CD8-positive, alpha-beta memory T cell (primary cell): ENCODE results near the gene COL1A1. TPM values are rescaled to one million over a fixed set of nuclear protein-coding genes. Genes with fewer than 3 reads are reported as not detected.

Experiments used
- CTCF ChIA-PET: fragments of 350-600 bp; sonication (Branson Sonifier 250); formaldehyde crosslinking; loops from one replicate; lab custom pipeline; 2021; ENCODE audit warnings: antibody characterized with exemption; lab: Charles Lee
- POLR2A ChIA-PET: fragments of 350-600 bp; sonication (Branson Sonifier 250); formaldehyde crosslinking; loops from one replicate; lab custom pipeline; 2021; ENCODE audit warnings: antibody characterized with exemption; lab: Charles Lee
- DNase-seq, 5 donors: peaks; one replicate each; pipeline versions ENCODE4 v3.0.0 to v3.0.0-alpha.2; 2020 to 2022; ENCODE audit warnings: mixed read lengths in 1 of 5
- H3K27ac ChIP-seq: one replicate; pipeline ENCODE4 v1.7.0; 2013; ENCODE audit warnings: low read depth, mild to moderate bottlenecking, low read length, moderate library complexity
- H3K27me3 ChIP-seq: 2 replicates; pipeline ENCODE4 v1.7.0; 2013; ENCODE audit warnings: low read length, mild to moderate bottlenecking; ENCODE audit not compliant: insufficient read depth, poor library complexity, severe bottlenecking
- H3K36me3 ChIP-seq: 2 replicates; pipeline ENCODE4 v1.7.0; 2013; ENCODE audit warnings: mild to moderate bottlenecking, low read length, moderate library complexity; ENCODE audit not compliant: insufficient read depth
- H3K4me1 ChIP-seq: 2 replicates; pipeline ENCODE4 v1.7.0; 2013; ENCODE audit warnings: mild to moderate bottlenecking, low read length, moderate library complexity; ENCODE audit not compliant: insufficient read depth
- H3K4me3 ChIP-seq: 2 replicates; pipeline ENCODE4 v1.7.0; 2013; ENCODE audit warnings: mild to moderate bottlenecking, low read length
- H3K9me3 ChIP-seq: 2 replicates; pipeline ENCODE4 v1.7.0; 2013; ENCODE audit warnings: mild to moderate bottlenecking, low read length
- H3K27ac Mint-ChIP-seq, 8 donors: one replicate each; pipeline ENCODE4 v1.8.0; 2020 to 2021; ENCODE audit warnings: mixed read lengths in 8 of 8, mild to moderate bottlenecking in 6 of 8, inconsistent platforms in 3 of 8, moderate library complexity in 3 of 8
- H3K27me3 Mint-ChIP-seq, 2 donors: one replicate each; pipeline ENCODE4 v1.8.0; 2020 to 2021; ENCODE audit warnings: mixed read lengths in 2 of 2, mild to moderate bottlenecking in 1 of 2, moderate library complexity in 1 of 2
- H3K36me3 Mint-ChIP-seq, 3 donors: one replicate each; pipeline ENCODE4 v1.8.0; 2020 to 2021; ENCODE audit warnings: mixed read lengths in 3 of 3, inconsistent platforms in 1 of 3, mild to moderate bottlenecking in 1 of 3
- H3K4me1 Mint-ChIP-seq, 3 donors: one replicate each; pipeline ENCODE4 v1.8.0; 2020 to 2021; ENCODE audit warnings: mixed read lengths in 3 of 3, inconsistent platforms in 1 of 3, mild to moderate bottlenecking in 1 of 3
- H3K4me3 Mint-ChIP-seq, 7 donors: one replicate each; pipeline ENCODE4 v1.8.0; 2020 to 2021; ENCODE audit warnings: mixed read lengths in 7 of 7, mild to moderate bottlenecking in 6 of 7, moderate library complexity in 4 of 7, inconsistent platforms in 2 of 7
- H3K9me3 Mint-ChIP-seq, 5 donors: one replicate each; pipeline ENCODE4 v1.8.0; 2020 to 2022; ENCODE audit warnings: mixed read lengths in 5 of 5, mild to moderate bottlenecking in 3 of 5, moderate library complexity in 2 of 5, inconsistent platforms in 1 of 5
- polyA plus RNA-seq: library from polyadenylated mRNA; unstranded; fragments of 300-500 nt; fragmentation: Illumina TruSeq; gene quantifications from one replicate; pipeline ENCODE4 v1.2.3, GENCODE V29; 2021
- total RNA-seq, 2 experiments: library from RNA; stranded (reverse); gene quantifications; one replicate each; pipeline ENCODE4 v1.2.3, GENCODE V29; 2021

The COL1A1 gene
- total and polyA plus RNA-seq, 3 experiments from 2014 or later, result 0.39 to 0.42 TPM; not detected in 1

- peaks cover 65% of the 10 kb centered on the region for H3K4me1 ChIP-seq
- H3K27ac Mint-ChIP-seq, result peak overlapping the region; percentile 50 to 95 (median 76)
Observed at GRCh38 chr17:50149417-50150353, 51.7 kb downstream of the COL1A1 start.

GRCh38 chr17:50149091-50149416 is 52.4 kb downstream of the COL1A1 start:
- CTCF ChIA-PET, result interaction anchor here (1.2 to 6.1 kb wide), 6 partner anchors 8 to 62 kb away, joined by 5 to 56 read pairs (median 17); no protein-coding TSS in a partner anchor
- Mint-ChIP-seq H3K27ac (peak overlapping the region; percentile 72 to 95 (median 80)), H3K4me1 (peaks cover 34 to 64% (median 51%) of the 10 kb centered on the region in 3 donors), H3K27me3 (peaks cover 0 to 3% of the 10 kb centered on the region in 2 donors), H3K9me3 (no peaks in the 10 kb centered on the region), H3K4me3 (peak overlapping the region; percentile 90 to 100 (median 96)), H3K36me3 (peaks cover 0 to 31% (median 7%) of the 10 kb centered on the region in 3 donors)
- no peak for DNase-seq
- H3K27ac ChIP-seq, result peak overlapping the region; percentile 79
- no peaks in the 10 kb centered on the region for H3K9me3 ChIP-seq
- no peaks in the 10 kb centered on the region for H3K27me3 ChIP-seq
- POLR2A ChIA-PET, result interaction anchor here (1.1 to 2.0 kb wide), 3 partner anchors 8 to 13 kb away, joined by 3 to 8 read pairs (median 5); no protein-coding TSS in a partner anchor
- peaks cover 11% of the 10 kb centered on the region for H3K36me3 ChIP-seq
- peak overlapping the region; percentile 64 for H3K4me3 ChIP-seq
- H3K4me1 ChIP-seq, result peaks cover 64% of the 10 kb centered on the region

More at GRCh38 chr17:50149417-50150353, 51.7 kb downstream of the COL1A1 start:
- H3K36me3 ChIP-seq, result peaks cover 5% of the 10 kb centered on the region
- peaks cover 0 to 25% (median under 1%) of the 10 kb centered on the region in 3 donors for H3K36me3 Mint-ChIP-seq
- H3K27me3 ChIP-seq, result no peaks in the 10 kb centered on the region
- peaks cover 31 to 57% (median 44%) of the 10 kb centered on the region in 3 donors for H3K4me1 Mint-ChIP-seq
- H3K9me3 Mint-ChIP-seq, result no peaks in the 10 kb centered on the region
- CTCF ChIA-PET, result interaction anchor here (0.7 to 6.1 kb wide), 7 partner anchors 9 to 62 kb away, joined by 3 to 56 read pairs (median 5); no protein-coding TSS in a partner anchor
- peak overlapping the region; percentile 90 to 100 (median 96) for H3K4me3 Mint-ChIP-seq
- H3K27ac ChIP-seq, result peak overlapping the region; percentile 79
- peak; percentile 48 to 73 (median 57) for DNase-seq
- no peaks in the 10 kb centered on the region for H3K9me3 ChIP-seq
- peak overlapping the region; percentile 70 for H3K4me3 ChIP-seq
- H3K27me3 Mint-ChIP-seq, result peaks cover 0 to 3% of the 10 kb centered on the region in 2 donors
- POLR2A ChIA-PET, result interaction anchor here (0.7 to 2.0 kb wide), 4 partner anchors 9 to 20 kb away, joined by 4 to 8 read pairs (median 4); no protein-coding TSS in a partner anchor

GRCh38 chr17:50148226-50149090 is 53.0 kb downstream of the COL1A1 start:
- DNase-seq, result peak; percentile 54 to 78 (median 64)
- POLR2A ChIA-PET, result interaction anchor here (1.1 to 1.9 kb wide), 3 partner anchors 8 to 13 kb away, joined by 3 to 8 read pairs (median 5); no protein-coding TSS in a partner anchor
- Histone ChIP-seq H3K4me1 (peaks cover 68% of the 10 kb centered on the region), H3K27me3 (no peaks in the 10 kb centered on the region), H3K27ac (peak overlapping the region; percentile 68), H3K9me3 (no peaks in the 10 kb centered on the region), H3K36me3 (peaks cover 15% of the 10 kb centered on the region), H3K4me3 (peak overlapping the region; percentile 83)
- CTCF ChIA-PET, result interaction anchor here (1.0 to 3.3 kb wide), 6 partner anchors 9 to 54 kb away, joined by 3 to 28 read pairs (median 6); no protein-coding TSS in a partner anchor
- H3K27ac Mint-ChIP-seq, result peak overlapping the region; percentile 48 to 96 (median 92)
- peaks cover 0 to 37% (median 7%) of the 10 kb centered on the region in 3 donors for H3K36me3 Mint-ChIP-seq
- no peaks in the 10 kb centered on the region for H3K9me3 Mint-ChIP-seq
- peaks cover 40 to 69% (median 57%) of the 10 kb centered on the region in 3 donors for H3K4me1 Mint-ChIP-seq
- peaks cover 0 to 3% of the 10 kb centered on the region in 2 donors for H3K27me3 Mint-ChIP-seq
- peak overlapping the region; percentile 90 to 100 (median 96) for H3K4me3 Mint-ChIP-seq

- H3K36me3 Mint-ChIP-seq, result peaks cover 1 to 43% (median 11%) of the 10 kb centered on the region in 3 donors
- CTCF ChIA-PET, result interaction anchor here (1.0 to 3.3 kb wide), 6 partner anchors 9 to 53 kb away, joined by 3 to 28 read pairs (median 6); no protein-coding TSS in a partner anchor
- peaks cover 47 to 76% (median 62%) of the 10 kb centered on the region in 3 donors for H3K4me1 Mint-ChIP-seq
Observed at GRCh38 chr17:50147841-50148225, 53.6 kb downstream of the COL1A1 start.

GRCh38 chr17:50146927-50147665 is 54.3 kb downstream of the COL1A1 start:
- peaks cover 5 to 50% (median 14%) of the 10 kb centered on the region in 3 donors for H3K36me3 Mint-ChIP-seq
- Histone ChIP-seq H3K4me3 (peak overlapping the region; percentile 83), H3K27me3 (no peaks in the 10 kb centered on the region), H3K27ac (peak overlapping the region; percentile 68), H3K4me1 (peaks cover 68% of the 10 kb centered on the region), H3K36me3 (peaks cover 15% of the 10 kb centered on the region), H3K9me3 (no peaks in the 10 kb centered on the region)
- no peaks in the 10 kb centered on the region for H3K9me3 Mint-ChIP-seq
- H3K27me3 Mint-ChIP-seq, result peaks cover 0 to 3% of the 10 kb centered on the region in 2 donors
- peak overlapping the region; percentile 90 to 99 (median 96) for H3K27ac Mint-ChIP-seq
- POLR2A ChIA-PET, result interaction anchor here (1.7 kb wide), 1 partner anchor 14 kb away, joined by 8 read pairs; no protein-coding TSS in a partner anchor
- CTCF ChIA-PET, result interaction anchor here (0.7 to 3.3 kb wide), 8 partner anchors 8 to 1549 kb away, joined by 3 to 28 read pairs (median 4); no protein-coding TSS in a partner anchor
- H3K4me3 Mint-ChIP-seq, result peak overlapping the region; percentile 90 to 100 (median 96)
- no peak for DNase-seq
- peaks cover 49 to 76% (median 65%) of the 10 kb centered on the region in 3 donors for H3K4me1 Mint-ChIP-seq

More at GRCh38 chr17:50147841-50148225, 53.6 kb downstream of the COL1A1 start:
- Histone ChIP-seq H3K4me1 (peaks cover 68% of the 10 kb centered on the region), H3K4me3 (peak overlapping the region; percentile 83), H3K36me3 (peaks cover 15% of the 10 kb centered on the region), H3K9me3 (no peaks in the 10 kb centered on the region), H3K27ac (peak overlapping the region; percentile 68), H3K27me3 (no peaks in the 10 kb centered on the region)
- Mint-ChIP-seq H3K9me3 (no peaks in the 10 kb centered on the region), H3K27me3 (peaks cover 0 to 3% of the 10 kb centered on the region in 2 donors), H3K4me3 (peak overlapping the region; percentile 90 to 100 (median 96)), H3K27ac (peak overlapping the region; percentile 47 to 97 (median 94))
- POLR2A ChIA-PET, result interaction anchor here (1.1 to 1.7 kb wide), 2 partner anchors 9 to 13 kb away, joined by 3 to 8 read pairs; no protein-coding TSS in a partner anchor
- no peak for DNase-seq

- POLR2A ChIA-PET, result interaction anchor here (1.2 kb wide), 1 partner anchor 14 kb away, joined by 6 read pairs; no protein-coding TSS in a partner anchor
- peaks cover 54 to 76% (median 66%) of the 10 kb centered on the region in 3 donors for H3K4me1 Mint-ChIP-seq
- no peaks in the 10 kb centered on the region for H3K9me3 Mint-ChIP-seq
- H3K27me3 Mint-ChIP-seq, result peaks cover 0 to 3% of the 10 kb centered on the region in 2 donors
- H3K36me3 ChIP-seq, result peaks cover 15% of the 10 kb centered on the region
- H3K27me3 ChIP-seq, result no peaks in the 10 kb centered on the region
- peaks cover 71% of the 10 kb centered on the region for H3K4me1 ChIP-seq
- DNase-seq, result no peak
- CTCF ChIA-PET, result interaction anchor here (1.1 to 3.3 kb wide), 4 partner anchors 10 to 31 kb away, joined by 3 to 28 read pairs (median 6); no protein-coding TSS in a partner anchor
- H3K36me3 Mint-ChIP-seq, result peaks cover 5 to 58% (median 14%) of the 10 kb centered on the region in 3 donors
- peak overlapping the region; percentile 90 to 99 (median 96) for H3K27ac Mint-ChIP-seq
- peak overlapping the region; percentile 83 for H3K4me3 ChIP-seq
- peak overlapping the region; percentile 68 for H3K27ac ChIP-seq
- no peaks in the 10 kb centered on the region for H3K9me3 ChIP-seq
- H3K4me3 Mint-ChIP-seq, result peak overlapping the region; percentile 90 to 100 (median 96)
Observed at GRCh38 chr17:50146230-50146926, 55.1 kb downstream of the COL1A1 start.
